Measurements from ENCODE around the gene ERICH4.
"Not testable (repeated sequence)": the region's sequence is repeated elsewhere in the genome, so short reads cannot be mapped to it uniquely, and the experiment has no call there.

Gene ERICH4

GRCh38 chr19:41435936-41436673, 6.9 kb upstream of the ERICH4 start:
- DNase-seq, result no peak

DNA sequence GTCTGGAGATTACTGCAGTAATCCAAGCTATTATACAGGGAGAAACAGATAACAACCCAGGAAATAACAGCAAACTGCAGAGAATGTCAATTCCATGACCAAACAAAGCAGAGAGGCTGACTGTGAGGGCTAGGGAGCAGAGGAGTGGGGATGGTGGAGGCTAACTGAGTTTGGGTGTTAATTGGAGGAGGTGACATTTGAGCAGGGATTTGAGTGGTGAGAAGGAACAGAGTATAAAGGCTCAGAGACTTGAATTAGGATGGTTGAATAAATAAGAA, 6.3 kb upstream of the ERICH4 start:
- no peak for DNase-seq

DNA sequence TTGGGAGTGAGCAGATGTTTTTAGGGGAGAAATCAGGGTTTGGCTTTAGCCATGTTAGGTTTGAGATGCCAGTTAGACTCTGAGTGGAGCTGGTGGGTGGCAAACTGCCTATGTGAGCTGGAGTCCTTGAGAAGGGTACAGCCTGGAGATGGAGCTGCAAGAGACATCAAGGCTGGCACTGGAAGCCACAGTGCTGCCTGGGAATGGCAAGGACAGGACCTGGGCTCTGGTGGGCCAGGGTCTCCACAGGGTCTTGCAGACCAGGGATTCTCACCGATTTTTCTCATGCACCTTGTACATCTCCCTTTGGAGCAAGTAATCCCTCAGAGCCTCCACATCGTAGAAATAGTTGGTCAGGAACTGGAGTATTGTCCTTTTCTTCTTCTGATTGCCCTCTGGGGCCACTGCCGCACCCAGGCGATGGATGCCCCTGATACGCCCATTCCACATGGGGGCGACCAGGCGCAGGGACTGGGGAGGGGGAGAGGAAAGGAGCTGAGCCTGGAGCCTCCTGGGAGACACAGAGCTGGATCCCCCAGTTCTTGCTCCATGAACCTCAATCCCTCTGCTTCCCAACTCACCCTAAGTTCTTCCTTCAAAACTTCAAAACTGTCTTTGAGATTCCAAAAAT, 4.9 kb upstream of the ERICH4 start:
- no peak for DNase-seq

DNA sequence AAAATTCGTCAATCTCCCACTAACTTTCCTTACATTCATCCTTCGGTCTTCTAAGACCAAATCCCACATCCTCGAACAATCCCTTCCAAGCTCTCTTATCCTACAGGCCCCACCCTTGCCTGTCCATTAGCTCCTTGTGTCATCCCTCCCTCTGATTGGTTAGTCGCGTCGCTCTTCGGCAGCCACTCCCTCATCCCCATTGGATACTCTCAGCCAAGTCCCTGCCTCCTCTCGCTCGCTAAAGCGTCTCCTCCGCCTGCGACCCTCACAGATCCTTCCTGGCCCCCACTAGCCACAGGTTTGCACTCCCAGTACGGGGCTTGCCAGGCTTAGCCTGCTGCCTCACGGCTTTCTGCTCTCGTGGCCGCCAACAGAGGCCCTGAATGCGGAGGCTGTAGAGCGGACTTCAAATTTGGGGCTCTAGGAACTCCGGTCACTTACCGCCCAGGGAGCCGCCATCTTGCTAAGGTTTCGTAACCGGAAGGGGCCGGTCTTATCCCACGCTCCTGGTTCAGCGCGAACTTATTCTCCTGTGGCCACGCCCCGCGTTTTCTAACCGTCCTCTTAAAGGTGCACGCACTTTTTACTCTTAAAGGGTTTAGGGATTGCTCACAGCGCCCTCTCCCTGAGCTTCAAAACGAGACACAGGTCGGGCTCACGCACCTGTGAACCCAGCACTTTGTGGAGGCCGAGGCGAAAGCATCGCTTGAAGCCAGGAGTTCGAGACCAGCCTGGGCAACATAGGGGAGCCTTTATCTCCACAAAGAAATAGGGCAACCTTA, 3.3 kb upstream of the ERICH4 start, which contains the start of gene DMAC2:
Gene DMAC2, minus strand, starts transcription at position 472 of the 782 bp plus-strand sequence. Its CDS starts 13 bp downstream, at position 459.
- DNase-seq, result peak; percentile 93 to 95

- no peak for DNase-seq
Observed at GRCh38 chr19:41441321-41441945, 1.5 kb upstream of the ERICH4 start.

DNA sequence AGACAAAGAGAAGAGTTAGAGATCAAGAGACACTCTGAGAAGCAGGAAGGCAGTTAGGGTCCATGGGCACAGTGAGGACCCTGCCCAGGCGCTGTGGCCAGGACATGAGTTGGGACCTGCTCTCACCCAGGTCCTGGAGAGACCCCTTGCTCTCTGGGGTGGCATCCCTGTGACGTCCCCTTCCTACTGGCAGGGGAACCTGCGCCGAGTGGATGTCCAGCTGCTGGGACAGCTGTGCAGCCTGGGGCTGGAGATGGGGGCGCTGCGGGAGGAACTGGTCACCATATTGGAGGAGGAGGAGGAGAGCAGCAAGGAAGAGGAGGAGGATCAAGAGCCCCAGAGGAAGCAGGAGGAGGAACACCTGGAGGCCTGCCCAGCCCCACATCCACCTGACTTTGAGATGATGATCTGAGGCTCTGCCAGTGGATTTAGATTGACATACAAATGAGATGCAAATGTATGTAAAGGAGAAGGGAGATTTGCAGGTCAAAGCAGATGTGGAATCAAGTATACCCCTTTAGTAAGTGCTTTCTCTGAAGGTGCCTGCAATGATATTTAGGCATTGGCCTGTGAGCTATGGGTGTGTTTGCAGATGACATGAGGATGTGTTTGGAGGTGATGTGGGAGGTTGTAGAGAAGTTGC, 978 bp downstream of the ERICH4 start:
- DNase-seq, result no peak

DNA sequence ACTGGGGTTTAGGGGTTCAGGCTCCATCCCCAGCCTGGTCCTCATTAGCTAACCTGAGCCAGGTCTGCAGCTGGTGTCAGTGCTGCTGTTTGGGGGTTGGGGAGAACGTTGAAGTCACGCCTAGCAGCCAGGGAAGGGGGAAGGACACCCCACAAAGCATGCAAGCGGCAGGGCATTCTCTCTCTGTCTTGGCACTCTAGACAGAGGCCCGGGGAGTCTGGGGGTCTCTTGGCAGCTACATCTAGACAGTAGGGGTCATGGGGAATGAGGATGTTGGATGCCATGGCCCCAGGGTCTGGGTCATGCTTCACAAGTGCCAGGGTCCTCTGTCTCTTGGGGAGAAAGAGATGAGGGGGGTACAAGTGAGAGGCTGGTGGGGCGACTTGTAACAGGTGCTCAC, 2.6 kb downstream of the ERICH4 start:
- DNase-seq, result no peak

GRCh38 chr19:41447732-41448332, 4.9 kb downstream of the ERICH4 start:
- no peak for DNase-seq

- DNase-seq, result peak; percentile 64 to 70
Observed at GRCh38 chr19:41449079-41449864, 6.3 kb downstream of the ERICH4 start.

GRCh38 chr19:41449865-41450178, 6.9 kb downstream of the ERICH4 start:
- DNase-seq, result no peak

DNA sequence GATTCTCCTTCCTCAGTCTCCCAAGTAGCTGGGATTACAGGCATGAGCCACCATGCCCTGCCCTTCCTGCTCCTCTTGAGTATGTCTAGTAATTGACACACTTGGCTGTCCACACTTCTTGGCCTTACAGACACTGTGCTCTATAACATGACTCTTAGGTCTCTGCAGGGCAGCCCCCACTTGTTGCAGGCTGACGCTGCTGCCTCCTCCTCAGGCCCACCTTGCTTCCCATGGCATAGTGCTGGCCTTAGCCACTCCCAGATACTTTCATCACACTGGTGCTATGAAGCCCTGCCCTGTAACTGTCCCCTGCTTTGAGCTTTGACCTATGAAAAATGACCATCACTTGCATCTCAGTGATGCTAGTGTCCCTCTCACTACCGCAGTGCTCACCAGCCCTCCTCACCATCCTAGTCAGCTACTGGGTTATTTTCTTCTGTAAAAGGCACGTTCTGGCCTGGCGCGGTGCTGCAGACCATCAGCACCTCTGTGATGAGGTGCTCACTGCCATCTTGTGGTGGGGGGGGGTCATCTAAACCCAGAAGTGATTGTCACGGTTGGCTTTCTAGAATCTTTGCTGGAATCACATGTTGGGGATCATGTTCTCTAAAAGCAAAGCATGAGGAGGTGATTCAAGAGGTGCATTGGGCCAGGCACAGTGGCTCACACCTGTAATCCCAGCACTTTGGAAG, 9.8 kb downstream of the ERICH4 start:
- DNase-seq, result no peak

DNA sequence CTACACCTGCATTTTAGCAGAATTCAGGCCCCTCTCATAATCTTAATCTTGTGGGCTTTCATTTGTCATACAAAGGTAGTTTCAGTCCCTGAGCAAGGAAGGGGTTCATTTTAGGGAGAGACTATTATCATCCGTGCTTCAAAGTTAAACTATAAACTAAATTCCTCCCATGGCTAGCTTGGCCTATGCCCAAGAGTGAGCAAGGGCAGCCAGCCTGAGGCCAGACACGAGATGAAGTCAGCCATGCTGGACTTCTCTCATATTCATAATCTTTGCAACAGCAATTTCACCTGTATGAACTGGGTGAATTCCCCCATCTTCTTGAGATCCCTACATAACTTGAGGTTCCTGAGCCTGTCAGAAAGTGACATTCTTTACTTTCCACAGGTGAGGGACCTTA, 13.0 kb downstream of the ERICH4 start:
- DNase-seq, result no peak

DNA sequence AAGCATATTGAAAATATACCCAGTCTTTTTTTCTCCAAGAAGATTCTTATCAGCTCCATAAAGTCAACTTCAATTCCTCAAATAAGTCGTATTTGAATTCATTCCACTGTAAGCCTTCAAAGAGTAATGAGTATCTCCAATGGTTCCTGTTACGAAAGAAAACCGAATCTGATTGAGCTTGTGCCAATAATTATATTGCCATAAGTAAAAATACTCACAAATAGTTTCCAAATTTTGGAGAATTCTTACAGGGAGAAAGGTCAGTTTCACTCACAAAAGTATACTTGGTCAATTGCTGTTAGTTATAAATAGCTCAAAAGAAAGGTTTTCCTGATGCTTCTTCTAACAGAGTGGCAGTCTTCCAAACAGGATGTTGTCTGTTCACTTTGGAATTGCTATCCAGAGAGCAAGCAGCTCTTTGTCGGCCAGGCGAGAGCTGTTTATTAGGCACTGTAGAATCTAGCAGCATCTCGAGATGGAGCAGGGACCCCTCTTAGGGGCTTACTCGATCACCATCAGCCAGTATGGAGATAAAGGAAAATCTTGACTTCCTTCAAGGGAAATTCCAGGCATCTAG, 13.5 kb downstream of the ERICH4 start:
- no peak for DNase-seq

- no peak for DNase-seq
Observed at GRCh38 chr19:41457241-41457640, 14.3 kb downstream of the ERICH4 start.

DNA sequence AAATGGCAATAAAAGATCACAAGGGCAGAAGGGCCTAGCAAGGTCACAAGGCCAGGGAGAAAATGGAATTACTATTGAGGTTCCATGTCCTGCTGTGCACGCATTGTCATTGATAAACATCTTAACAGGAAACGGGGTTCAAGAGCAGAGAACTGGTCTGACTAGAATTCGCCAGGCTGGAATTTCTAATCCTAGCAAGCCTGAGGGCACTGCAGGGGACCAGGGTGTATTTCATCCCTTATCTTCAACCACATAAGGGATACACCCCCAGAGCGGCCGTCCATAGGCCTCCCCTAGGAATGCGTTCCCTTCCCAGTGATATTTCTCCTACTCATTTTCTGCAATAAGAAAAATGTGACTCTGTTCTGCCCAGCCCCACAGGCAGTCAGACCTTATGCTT, 19.5 kb downstream of the ERICH4 start:
- DNase-seq, result no peak

DNA sequence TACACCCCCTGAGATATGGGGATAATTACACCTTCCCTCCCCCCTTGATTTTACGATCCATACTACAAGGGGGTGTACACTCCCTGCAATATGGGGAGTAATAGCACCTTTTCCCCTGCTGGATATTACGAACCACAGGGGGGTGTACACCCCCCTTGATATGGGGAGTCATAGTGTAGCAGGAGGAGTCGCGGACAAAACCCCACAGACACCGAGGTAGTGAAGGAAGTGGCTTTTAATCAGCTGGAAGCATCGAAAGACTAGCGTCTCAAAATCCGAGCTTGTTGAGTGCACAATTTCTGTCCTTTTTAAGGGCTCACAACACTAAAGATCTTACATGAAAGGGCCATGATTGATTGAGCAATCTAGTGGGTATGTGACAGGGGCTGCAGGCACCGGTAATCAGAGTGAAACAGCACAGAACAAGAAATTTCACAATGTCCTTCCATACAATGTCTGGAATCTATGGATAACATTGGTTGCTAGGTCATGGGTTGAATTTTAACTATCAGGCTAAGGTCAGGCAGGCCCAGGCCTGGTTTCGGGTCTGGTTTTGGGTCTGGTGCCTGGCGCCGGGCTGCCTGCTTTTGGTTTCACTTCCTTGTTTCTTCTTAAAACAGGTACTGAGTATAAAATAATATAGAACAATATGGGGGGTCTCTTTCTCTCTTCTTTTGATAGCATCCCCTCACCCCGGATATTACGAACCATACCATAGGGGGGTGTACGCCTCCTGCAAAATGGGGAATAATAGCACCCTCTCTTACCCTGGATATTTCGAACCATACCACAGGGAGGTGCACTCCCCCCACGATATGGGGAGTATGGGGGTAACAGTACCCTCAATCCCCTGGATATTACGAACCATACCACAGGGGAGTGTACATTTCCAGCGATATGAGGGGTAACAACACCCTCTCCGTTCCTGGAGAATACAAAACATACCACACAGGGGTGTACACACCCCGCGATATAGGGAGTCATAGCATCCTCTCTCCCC, 20.6 kb downstream of the ERICH4 start:
- not testable (repeated sequence) for DNase-seq

DNA sequence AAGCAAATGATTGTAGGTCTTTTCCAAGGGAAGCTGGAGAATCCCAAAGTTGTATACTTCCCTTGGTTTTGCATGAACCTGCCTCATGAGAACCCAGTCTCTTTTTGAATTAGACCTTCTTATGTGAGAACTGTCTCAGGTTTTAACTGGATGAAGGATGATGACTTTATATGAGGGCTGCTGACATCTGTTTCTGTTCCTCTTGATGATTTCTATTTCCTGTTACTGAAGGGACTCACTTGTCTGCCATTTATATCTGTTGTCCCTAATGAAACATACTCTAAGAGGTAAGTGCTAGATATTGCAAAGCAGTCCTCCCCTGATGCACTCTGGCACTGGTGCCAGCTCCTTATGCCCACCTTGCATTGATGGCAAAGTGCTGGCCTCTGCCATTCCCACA, 33.6 kb downstream of the ERICH4 start:
- DNase-seq, result no peak

DNA sequence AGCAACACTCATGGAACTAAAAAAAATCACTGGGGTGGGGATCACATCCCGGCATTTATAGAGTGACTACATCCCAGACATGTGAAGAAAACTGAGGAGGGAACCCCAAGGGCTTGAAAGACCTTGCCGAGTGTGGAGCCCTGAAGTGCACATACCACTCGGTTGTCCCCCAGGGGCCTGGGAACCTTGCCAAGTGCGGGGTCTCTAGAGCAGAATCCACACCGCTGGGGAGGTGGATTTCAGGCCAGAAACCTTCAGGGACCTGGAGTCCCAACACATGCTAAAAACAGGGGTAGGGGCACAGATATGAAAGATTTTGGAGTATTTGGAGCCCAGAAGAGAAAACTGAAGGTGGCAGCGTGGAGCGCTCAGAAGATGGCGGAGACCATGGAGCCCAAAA, 35.2 kb downstream of the ERICH4 start:
- no peak for DNase-seq

GRCh38 chr19:41478875-41479756, 36.2 kb downstream of the ERICH4 start:
- no peak for DNase-seq

All from activated CD4-positive, alpha-beta T cell treated with anti-CD3 and anti-CD28 coated beads for 4 hours (primary cell).